Stimulated activated CD4-positive, alpha-beta T cell treated with anti-CD3 and anti-CD28 coated beads, Interleukin-4, amount 100 ng/mL, for 4 hours (primary cell): Measurements from ENCODE around the gene RTP5.
"Not testable (repeated sequence)": the region's sequence is repeated elsewhere in the genome, so short reads cannot be mapped to it uniquely, and the experiment has no call there.

Experiments
- DNase-seq, 2 experiments: peaks; one replicate each; pipeline ENCODE4 v3.0.0-alpha.2; 2020

Gene RTP5

GRCh38 chr2:241871538-241872312 is 2.2 kb downstream of the RTP5 start:
- DNase-seq = no peak

GRCh38 chr2:241872313-241872642 is 2.7 kb downstream of the RTP5 start:
- no peak for DNase-seq

GRCh38 chr2:241873081-241873802 is 3.7 kb downstream of the RTP5 start:
- no peak for DNase-seq

DNA sequence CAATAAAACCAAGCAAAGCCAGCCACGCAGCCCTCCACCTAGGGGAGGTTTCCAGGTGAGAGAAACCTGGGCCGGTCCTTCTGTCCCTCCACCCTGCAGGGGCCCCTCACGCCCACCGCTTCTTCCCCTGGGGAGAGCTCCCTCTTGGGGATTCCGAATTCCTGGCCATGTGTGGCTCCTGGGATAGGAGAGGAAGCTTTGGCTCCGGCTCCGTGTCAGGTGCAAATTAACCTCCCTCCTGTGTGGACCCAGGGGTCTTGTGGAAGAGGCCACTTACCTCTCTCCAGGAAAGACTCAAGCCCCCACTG is 4.2 kb downstream of the RTP5 start:
- no peak for DNase-seq

GRCh38 chr2:241874277-241874925 is 4.9 kb downstream of the RTP5 start:
- no peak for DNase-seq

- DNase-seq = not testable (repeated sequence)
These were observed 6.4 kb downstream of the RTP5 start for GRCh38 chr2:241875754-241876527.

GRCh38 chr2:241876528-241877196 is 7.1 kb downstream of the RTP5 start:
- no peak for DNase-seq

GRCh38 chr2:241877197-241877685 is 7.7 kb downstream of the RTP5 start:
- DNase-seq = no peak

GRCh38 chr2:241877989-241878970 is 8.8 kb downstream of the RTP5 start:
- DNase-seq = peak; percentile 68 to 78

DNA sequence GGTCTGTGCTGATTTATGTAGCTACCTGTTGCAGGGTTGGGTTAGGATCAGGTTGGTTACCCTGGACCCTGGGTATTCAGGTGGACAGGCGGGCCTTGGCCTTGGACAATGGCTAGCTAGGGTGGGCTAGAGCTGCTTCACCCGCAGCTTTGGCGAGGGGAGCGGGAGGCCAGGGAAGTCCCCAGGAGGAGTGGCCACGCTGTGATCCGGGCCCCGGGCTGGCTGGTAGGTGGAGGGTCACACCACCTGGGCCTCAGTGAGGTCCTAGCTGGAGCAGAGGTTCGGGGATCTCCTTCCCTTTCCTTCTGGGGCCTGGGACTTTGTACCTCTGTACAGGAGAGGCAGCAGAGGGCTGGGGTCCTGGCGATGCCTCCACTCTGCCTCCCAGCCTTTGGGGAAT is 9.8 kb downstream of the RTP5 start:
- no peak for DNase-seq

GRCh38 chr2:241880311-241881073 is 11.0 kb downstream of the RTP5 start:
- DNase-seq = no peak

DNA sequence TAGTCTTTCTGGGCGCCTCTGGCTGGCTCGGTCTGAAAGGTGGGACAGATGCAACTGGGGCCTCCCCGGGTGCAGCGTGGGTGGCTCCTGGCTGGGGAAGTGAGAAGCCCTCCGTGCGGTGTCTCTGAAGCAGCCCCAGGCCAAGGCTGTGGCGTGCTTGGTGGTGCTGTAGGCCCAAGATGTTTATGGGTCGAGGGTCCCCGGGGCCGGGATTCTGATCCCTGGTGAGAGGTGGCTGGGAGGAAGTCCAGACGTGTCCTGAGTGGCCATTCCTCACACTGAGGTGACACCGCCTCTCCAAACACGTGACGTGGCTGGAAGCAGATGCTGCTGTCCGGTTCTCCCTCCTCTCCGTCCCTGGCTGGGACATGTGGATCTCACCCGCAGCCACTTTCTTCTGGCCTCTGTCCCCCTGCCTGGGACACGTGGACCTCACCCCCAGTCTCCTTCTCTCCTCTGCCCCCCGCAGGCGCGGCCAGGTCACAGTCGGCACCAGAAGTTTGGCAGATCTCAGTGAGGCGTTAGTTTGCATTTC is 12.6 kb downstream of the RTP5 start:
- peak; percentile 67 to 73 for DNase-seq

DNA sequence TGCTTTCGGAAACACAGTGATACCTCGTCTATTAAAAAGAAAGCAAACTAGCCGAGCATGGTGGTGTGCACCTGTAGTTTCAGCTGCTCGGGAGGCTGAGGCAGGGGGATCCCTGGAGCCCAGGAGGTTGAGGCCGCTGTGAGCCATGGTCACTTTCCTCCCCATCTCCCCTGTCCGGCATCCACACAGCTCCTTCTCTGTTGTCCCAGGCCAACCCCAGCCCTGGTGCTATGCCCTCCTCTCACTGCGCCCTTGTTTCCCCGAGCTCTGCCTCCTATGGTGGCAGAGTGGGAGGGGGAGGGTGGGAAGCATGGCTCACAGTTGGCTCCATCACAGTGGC is 15.4 kb downstream of the RTP5 start:
- DNase-seq = no peak

GRCh38 chr2:241885291-241885945 is 15.9 kb downstream of the RTP5 start:
- no peak for DNase-seq

DNA sequence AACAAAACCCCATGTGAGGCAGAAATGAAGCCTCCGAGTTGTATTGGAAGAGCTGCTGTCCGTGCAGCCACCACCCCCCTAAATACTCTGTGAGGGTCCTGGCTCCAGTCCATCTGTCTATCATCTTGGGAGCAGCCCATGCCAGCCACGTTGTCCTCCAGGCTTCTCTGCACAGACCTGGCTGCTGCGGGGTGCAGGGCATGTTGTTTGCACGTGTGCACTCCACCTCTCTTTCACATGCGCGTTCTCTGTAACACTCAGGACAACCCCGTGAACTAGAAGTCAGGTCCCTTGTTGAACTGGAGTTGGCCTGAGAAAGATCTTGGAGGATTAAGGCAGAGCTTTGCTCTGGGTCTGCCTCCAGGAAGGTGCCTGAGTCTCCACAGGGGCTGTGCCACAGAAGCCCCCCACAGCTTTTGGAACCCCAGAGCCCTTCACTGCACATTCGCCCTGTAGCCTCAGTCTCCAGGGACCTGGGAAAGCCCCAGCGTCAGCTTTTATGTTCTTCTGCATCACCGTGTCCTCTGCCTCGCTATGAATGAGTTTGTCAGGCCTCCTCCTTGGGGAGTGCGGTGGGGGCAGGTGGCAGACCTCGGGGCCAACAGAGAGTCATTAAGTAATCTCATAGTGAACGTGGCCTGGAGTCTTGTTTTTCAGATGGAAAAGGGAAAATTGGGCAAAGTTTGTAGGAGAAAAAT is 16.6 kb downstream of the RTP5 start:
- no peak for DNase-seq

DNA sequence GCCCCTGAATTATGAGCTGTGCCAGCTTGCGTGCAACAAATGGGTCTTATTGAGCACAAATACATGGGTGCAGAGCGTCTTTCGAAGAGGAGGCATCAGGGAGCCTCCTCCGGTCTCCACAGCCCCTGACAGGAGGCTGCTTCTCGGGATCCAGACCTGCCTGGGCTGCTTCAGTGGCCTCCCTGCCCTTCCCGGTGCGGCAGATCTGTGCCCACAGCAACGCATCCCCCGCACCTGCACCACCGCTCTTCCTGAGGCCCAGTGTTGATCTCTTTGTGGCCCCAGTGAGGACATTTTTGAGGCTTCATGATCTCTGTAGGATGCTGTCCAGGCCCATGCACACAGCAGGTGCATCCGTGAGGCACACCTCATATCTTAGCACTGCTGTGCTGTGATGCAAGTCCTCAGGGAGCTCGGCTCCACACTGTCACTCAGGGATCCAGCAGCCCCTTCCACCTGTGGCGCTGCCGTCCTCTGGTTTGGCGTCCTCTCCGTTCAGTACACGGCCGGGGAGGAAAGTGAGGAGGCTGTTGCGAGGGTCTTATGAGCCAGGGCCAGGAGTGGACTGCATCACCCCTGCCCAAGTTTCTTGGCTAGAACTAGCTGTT is 17.4 kb downstream of the RTP5 start:
- DNase-seq = no peak

DNA sequence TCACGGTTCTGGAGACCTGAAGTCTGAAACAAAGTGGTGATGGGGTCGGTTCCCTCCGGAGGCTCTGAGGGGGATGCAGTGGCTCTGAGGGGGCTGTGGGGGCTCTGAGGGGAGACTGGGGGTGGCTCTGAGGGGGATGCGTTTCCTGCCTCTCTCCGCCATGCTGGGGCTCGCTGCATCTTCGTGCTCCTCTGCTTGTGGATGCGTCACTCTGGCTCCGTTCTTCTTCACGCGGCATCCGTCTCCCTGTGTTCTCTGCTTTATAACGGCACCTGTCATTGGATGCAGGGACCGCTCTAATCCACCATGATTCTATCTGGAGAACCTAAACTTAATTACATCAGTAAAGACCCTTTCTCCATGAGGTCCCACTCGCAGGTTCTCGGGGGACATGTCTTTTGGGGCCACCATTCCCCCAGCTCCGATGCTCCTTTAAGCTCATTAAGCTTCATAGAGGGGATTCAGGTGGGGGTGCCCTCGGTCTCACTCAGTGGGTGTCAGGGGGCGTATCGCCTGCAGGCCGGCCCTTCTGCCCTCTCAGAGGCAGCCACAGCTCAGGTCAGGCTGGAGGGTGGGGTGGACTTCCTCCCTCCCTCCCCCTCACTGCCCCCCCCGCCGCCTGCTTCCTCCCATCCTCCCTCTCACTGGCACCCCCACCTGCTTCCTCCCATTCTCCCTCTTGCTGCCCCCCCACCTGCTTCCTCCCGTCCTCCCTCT is 18.4 kb downstream of the RTP5 start:
- DNase-seq = no peak

DNA sequence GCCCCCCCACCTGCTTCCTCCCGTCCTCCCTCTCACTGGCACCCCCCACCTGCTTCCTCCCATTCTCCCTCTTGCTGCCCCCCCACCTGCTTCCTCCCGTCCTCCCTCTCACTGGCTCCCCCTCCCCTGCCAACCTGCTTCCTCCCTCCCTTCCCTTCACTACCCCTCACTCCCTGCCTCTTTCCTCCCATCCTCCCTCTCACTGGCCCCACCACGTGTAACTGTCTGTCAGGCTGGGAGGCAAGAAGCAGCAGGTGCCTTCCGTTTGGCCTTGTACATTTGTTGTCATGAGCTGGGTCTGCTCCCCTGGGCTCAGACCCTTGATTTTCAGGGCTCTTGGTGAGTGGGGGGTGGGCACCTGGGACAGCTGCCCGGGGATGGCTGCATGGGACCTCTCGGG is 19.1 kb downstream of the RTP5 start:
- no peak for DNase-seq
